Measurements from ENCODE around the gene PRR12.

DNA sequence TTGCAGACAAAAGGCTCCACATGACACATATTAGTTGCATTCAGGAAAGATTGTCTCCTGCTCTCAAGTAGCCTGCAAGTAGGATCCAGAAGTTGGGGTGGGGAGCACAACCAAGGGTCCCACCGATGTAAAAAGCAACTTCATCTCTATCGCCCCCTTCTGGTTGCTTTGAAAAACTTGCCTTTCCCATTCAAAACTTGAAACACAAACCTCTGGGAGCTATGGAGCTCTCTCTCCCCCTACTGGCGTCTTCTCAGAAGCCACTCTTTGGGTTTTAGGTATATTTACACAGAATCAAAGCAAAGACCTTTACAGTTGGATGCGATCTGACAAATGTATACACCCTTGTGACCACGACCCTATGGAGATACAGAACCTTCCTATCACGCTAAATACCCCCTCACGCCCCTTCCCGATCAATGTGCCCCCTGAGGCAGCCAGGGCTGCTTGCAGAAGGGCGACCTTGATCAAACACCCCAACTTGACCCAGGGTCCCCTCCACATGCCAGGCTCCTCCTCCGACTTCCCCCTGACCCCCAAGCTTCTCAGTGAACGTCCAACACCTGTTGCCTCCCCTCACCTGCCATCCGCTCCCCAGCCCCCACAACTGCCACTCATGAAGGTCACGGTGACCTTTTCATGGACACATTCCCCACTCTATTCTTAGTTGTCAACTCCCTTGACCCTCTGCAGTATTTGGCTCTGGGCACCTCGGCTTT lies 20.7 kb upstream of the PRR12 start:
- TF ChIP-seq, protein P1, sequence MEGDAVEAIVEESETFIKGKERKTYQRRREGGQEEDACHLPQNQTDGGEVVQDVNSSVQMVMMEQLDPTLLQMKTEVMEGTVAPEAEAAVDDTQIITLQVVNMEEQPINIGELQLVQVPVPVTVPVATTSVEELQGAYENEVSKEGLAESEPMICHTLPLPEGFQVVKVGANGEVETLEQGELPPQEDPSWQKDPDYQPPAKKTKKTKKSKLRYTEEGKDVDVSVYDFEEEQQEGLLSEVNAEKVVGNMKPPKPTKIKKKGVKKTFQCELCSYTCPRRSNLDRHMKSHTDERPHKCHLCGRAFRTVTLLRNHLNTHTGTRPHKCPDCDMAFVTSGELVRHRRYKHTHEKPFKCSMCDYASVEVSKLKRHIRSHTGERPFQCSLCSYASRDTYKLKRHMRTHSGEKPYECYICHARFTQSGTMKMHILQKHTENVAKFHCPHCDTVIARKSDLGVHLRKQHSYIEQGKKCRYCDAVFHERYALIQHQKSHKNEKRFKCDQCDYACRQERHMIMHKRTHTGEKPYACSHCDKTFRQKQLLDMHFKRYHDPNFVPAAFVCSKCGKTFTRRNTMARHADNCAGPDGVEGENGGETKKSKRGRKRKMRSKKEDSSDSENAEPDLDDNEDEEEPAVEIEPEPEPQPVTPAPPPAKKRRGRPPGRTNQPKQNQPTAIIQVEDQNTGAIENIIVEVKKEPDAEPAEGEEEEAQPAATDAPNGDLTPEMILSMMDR (IDR thresholded peaks at IDR 0.05; ENCODE audit: borderline replicate concordance, extremely low read depth, low read length, poor library complexity, severe bottlenecking): peak; percentile 98
- TF ChIP-seq EZH2 (IDR thresholded peaks at IDR 0.05; ENCODE audit: borderline replicate concordance, low read depth, low read length, severe bottlenecking): no peak
